PC-3 (cell line): ENCODE data around the gene SUSD4. TPM values are rescaled to one million over a fixed set of nuclear protein-coding genes. Genes with fewer than 3 reads are reported as not detected.

Source experiments
- ATAC-seq: fragments of 200-7000 bp; cut with Tn5 transposase; 2 replicates; pipeline ENCODE4 v1.9.1; 2020; ENCODE audit warnings: mild to moderate bottlenecking, moderate library complexity
- BruUV-seq: library from RNA; stranded (reverse); fragments of 400-500 nt; replicated peaks from 2 replicates; lab custom pipeline; 2021; lab: Mats Ljungman, UMichigan
- CTCF ChIA-PET: fragments of 300-600 bp; sonication (Branson Sonifier 250); formaldehyde crosslinking; loops from one replicate; lab custom pipeline; 2022; ENCODE audit warnings: antibody characterized with exemption; lab: Charles Lee
- POLR2A ChIA-PET: fragments of 300-600 bp; sonication (Branson Sonifier 250); formaldehyde crosslinking; loops from one replicate; lab custom pipeline; 2022; ENCODE audit warnings: antibody characterized with exemption; ENCODE audit not compliant: unreplicated experiment; lab: Charles Lee
- DNase-seq: peaks from one replicate; pipeline ENCODE4 v3.0.0-alpha.2; 2015
- H2AFZ ChIP-seq: fragments of 300-600 bp; sonication (generic); 2 replicates; pipeline ENCODE4 v1.6.0; 2016; ENCODE audit warnings: antibody characterized with exemption, low read length
- H3F3A ChIP-seq: fragments of 300-600 bp; sonication (generic); one replicate; pipeline ENCODE4 v1.6.0; 2017; ENCODE audit warnings: antibody characterized with exemption, low read length, control low read depth, mild to moderate bottlenecking; ENCODE audit not compliant: unreplicated experiment
- H3K27ac ChIP-seq: fragments of 300-600 bp; sonication (generic); 2 replicates; pipeline ENCODE4 v1.5.1; 2016; ENCODE audit warnings: mild to moderate bottlenecking, low read length
- H3K27me3 ChIP-seq: fragments of 300-600 bp; sonication (generic); 2 replicates; pipeline ENCODE4 v1.6.1; 2016; ENCODE audit warnings: low read length, mixed read lengths
- H3K36me3 ChIP-seq: fragments of 300-600 bp; sonication (generic); 2 replicates; pipeline ENCODE4 v1.6.1; 2016; ENCODE audit warnings: low read depth, mixed run types, low read length, mixed read lengths
- H3K4me1 ChIP-seq: fragments of 300-600 bp; sonication (generic); 2 replicates; pipeline ENCODE4 v1.5.1; 2016; ENCODE audit warnings: low read length; ENCODE audit not compliant: insufficient read depth
- H3K4me2 ChIP-seq: fragments of 300-600 bp; sonication (generic); 2 replicates; pipeline ENCODE4 v1.6.0; 2016; ENCODE audit warnings: low read length
- H3K4me3 ChIP-seq: fragments of 300-600 bp; sonication (generic); 2 replicates; pipeline ENCODE4 v1.5.1; 2016; ENCODE audit warnings: mild to moderate bottlenecking, low read length, mixed read lengths
- H3K79me2 ChIP-seq: fragments of 300-600 bp; sonication (generic); 2 replicates; pipeline ENCODE4 v1.6.1; 2017; ENCODE audit warnings: low read length, mixed read lengths
- H3K9ac ChIP-seq: fragments of 300-600 bp; sonication (generic); 2 replicates; pipeline ENCODE4 v1.6.0; 2016; ENCODE audit warnings: mild to moderate bottlenecking, low read length
- H3K9me2 ChIP-seq: fragments of 300-600 bp; sonication (generic); replicated peaks from 2 replicates; pipeline ENCODE4 v1.6.1; 2016; ENCODE audit warnings: mixed run types, low read length, mixed read lengths
- H3K9me3 ChIP-seq: fragments of 300-600 bp; sonication (generic); 2 replicates; pipeline ENCODE4 v1.6.1; 2016; ENCODE audit warnings: low read length, mixed read lengths
- H4K20me1 ChIP-seq: fragments of 300-600 bp; sonication (generic); 2 replicates; pipeline ENCODE4 v1.6.1; 2016; ENCODE audit warnings: low read length, mixed read lengths
- CTCF ChIP-seq: fragments of 300-600 bp; sonication (generic); conservative IDR thresholded peaks from 2 replicates; pipeline ENCODE4 v1.5.1; 2017; ENCODE audit warnings: antibody characterized with exemption, low read depth, mild to moderate bottlenecking, low read length
- EZH2 ChIP-seq: fragments of 300-600 bp; sonication (generic); IDR thresholded peaks from one replicate; pipeline ENCODE4 v1.6.1; 2017; ENCODE audit warnings: antibody characterized with exemption, mild to moderate bottlenecking, low read length; ENCODE audit not compliant: unreplicated experiment
- EZH2phosphoT487 ChIP-seq: fragments of 300-600 bp; sonication (generic); IDR thresholded peaks from 2 replicates; pipeline ENCODE4 v1.6.1; 2018; ENCODE audit warnings: mild to moderate bottlenecking, antibody characterized with exemption, low read length, borderline replicate concordance
- intact Hi-C: fragments of 100-400 bp; cut with micrococcal nuclease; formaldehyde crosslinking; loops from 2 replicates; pipeline ENCODE4 v1.9.0; 2023
- total RNA-seq: library from RNA; depleted of rRNA; stranded (reverse); fragments of >200 nt; gene quantifications from 2 replicates; pipeline ENCODE4 v1.2.3, GENCODE V29; 2014

The SUSD4 gene
- total RNA-seq, 1 experiment from 2014 or later = 5.2 TPM

DNA sequence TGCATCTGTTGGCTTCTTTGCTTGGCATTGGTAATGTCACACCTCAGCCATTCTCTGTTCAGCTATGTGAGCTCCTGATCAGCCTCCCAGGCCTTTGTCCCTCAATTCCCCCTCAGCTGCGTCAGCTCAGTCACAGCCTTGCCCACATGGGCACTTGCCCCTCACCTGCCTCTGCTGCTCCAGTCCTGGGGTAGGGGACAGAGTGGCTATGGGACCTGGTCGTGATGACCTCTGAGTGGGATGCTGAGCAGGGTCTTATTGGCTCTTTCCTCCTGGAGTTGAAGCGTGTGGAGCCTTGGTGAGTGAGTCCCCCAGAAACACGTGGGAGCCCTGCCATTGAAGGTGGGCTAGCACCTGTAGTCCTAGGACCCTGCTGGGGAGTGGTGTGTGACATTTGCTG is 159.6 kb downstream of the SUSD4 start:
- H3K4me2 ChIP-seq = no peak overlapping the region
- H3K9ac ChIP-seq = no peak overlapping the region
- H4K20me1 ChIP-seq = no peaks in the 10 kb centered on the region
- no peaks in the 10 kb centered on the region for H3K9me2 ChIP-seq
- ChIA-PET POLR2A (no interaction called here), CTCF (no interaction called here)
- no peaks in the 10 kb centered on the region for H3K9me3 ChIP-seq
- no TSS peak for BruUV-seq
- H2AFZ ChIP-seq = no peak overlapping the region
- H3K4me1 ChIP-seq = no peaks in the 10 kb centered on the region
- TF ChIP-seq EZH2 (no peak), EZH2phosphoT487 (no peak), CTCF (no peak)
- no peak for ATAC-seq
- H3K4me3 ChIP-seq = no peak overlapping the region
- H3K79me2 ChIP-seq = no peaks in the 10 kb centered on the region
- DNase-seq = no peak
- H3K36me3 ChIP-seq = no peaks in the 10 kb centered on the region
- H3K27me3 ChIP-seq = no peaks in the 10 kb centered on the region
- H3F3A ChIP-seq = no peaks in the 10 kb centered on the region
- intact Hi-C loops = no loop called here
- no peak overlapping the region for H3K27ac ChIP-seq

GRCh38 chr1:223203694-223204093 is 160.3 kb downstream of the SUSD4 start:
- CTCF ChIA-PET = no interaction called here
- Histone ChIP-seq H2AFZ (no peak overlapping the region), H3K9me3 (no peaks in the 10 kb centered on the region), H3K36me3 (no peaks in the 10 kb centered on the region), H3F3A (no peaks in the 10 kb centered on the region), H3K9ac (no peak overlapping the region), H3K9me2 (no peaks in the 10 kb centered on the region), H3K4me3 (no peak overlapping the region), H3K27ac (no peak overlapping the region), H4K20me1 (no peaks in the 10 kb centered on the region), H3K4me2 (no peak overlapping the region), H3K27me3 (no peaks in the 10 kb centered on the region), H3K4me1 (no peaks in the 10 kb centered on the region), H3K79me2 (no peaks in the 10 kb centered on the region)
- no peak for ATAC-seq
- no peak for TF ChIP-seq CTCF
- TF ChIP-seq EZH2 = no peak
- TF ChIP-seq EZH2phosphoT487 = no peak
- BruUV-seq = no TSS peak
- no peak for DNase-seq
- intact Hi-C loops = no loop called here
- POLR2A ChIA-PET = no interaction called here

- Histone ChIP-seq H4K20me1 (no peaks in the 10 kb centered on the region), H3K36me3 (no peaks in the 10 kb centered on the region), H3K4me2 (no peak overlapping the region), H3K4me1 (no peaks in the 10 kb centered on the region), H3K9me3 (no peaks in the 10 kb centered on the region), H3K27me3 (no peaks in the 10 kb centered on the region), H3K9me2 (no peaks in the 10 kb centered on the region), H3F3A (no peaks in the 10 kb centered on the region), H2AFZ (no peak overlapping the region), H3K27ac (no peak overlapping the region), H3K79me2 (no peaks in the 10 kb centered on the region), H3K9ac (no peak overlapping the region), H3K4me3 (no peak overlapping the region)
- intact Hi-C loops = no loop called here
- no peak for DNase-seq
- no peak for TF ChIP-seq EZH2phosphoT487
- no peak for TF ChIP-seq EZH2
- no peak for TF ChIP-seq CTCF
- no peak for ATAC-seq
- no TSS peak for BruUV-seq
- ChIA-PET CTCF (no interaction called here), POLR2A (no interaction called here)
These were observed 161.0 kb downstream of the SUSD4 start for GRCh38 chr1:223203034-223203408.
